Endothelial cell of umbilical vein (primary cell): Measurements from ENCODE around the gene TBCD. TPM values are rescaled to one million over a fixed set of nuclear protein-coding genes. Genes with fewer than 3 reads are reported as not detected.

ENCODE experiments used
- BruUV-seq: library from RNA; stranded (reverse); fragments of 400-500 nt; replicated peaks from 2 replicates; lab custom pipeline; 2021; lab: Mats Ljungman, UMichigan
- CTCF ChIA-PET: fragments of 300-600, 350-600 bp; sonication (Branson Sonifier 250); formaldehyde crosslinking; loops from one replicate; lab custom pipeline; 2021; ENCODE audit warnings: antibody characterized with exemption, inconsistent platforms; lab: Charles Lee
- POLR2A ChIA-PET: fragments of 300-600, 350-600 bp; sonication (Branson Sonifier 250); formaldehyde crosslinking; loops from one replicate; lab custom pipeline; 2021; ENCODE audit warnings: antibody characterized with exemption, inconsistent platforms; lab: Charles Lee
- DNase-seq: peaks from one replicate; pipeline ENCODE4 v3.0.0-alpha.2; 2011; ENCODE audit warnings: low read depth, low spot score
- FAIRE-seq: peaks from 2 replicates; lab custom pipeline; 2011; peaks lifted over from hg19 to GRCh38; lab: Jason Lieb, UNC
- H2AFZ ChIP-seq: 2 replicates; pipeline ENCODE4 v1.6.0; 2012; ENCODE audit warnings: low read depth, low read length, control low read depth, inconsistent platforms
- H3K27ac ChIP-seq: 2 replicates; pipeline ENCODE4 v1.5.1; 2011; ENCODE audit warnings: low read depth, mild to moderate bottlenecking, control low read depth, low read length, moderate library complexity; ENCODE audit not compliant: insufficient read depth
- H3K27me3 ChIP-seq, 2 experiments: 2 replicates each; pipeline versions ENCODE4 v1.6.0 to v1.6.1; 2011; ENCODE audit warnings: low read length in 2 of 2, mixed read lengths in 1 of 2; ENCODE audit not compliant: control insufficient read depth in 2 of 2, insufficient read depth in 2 of 2
- H3K36me3 ChIP-seq, 2 experiments: 2 replicates in 1 of 2; 3 replicates in 1 of 2; pipeline ENCODE4 v1.5.1; 2011; ENCODE audit warnings: low read length in 2 of 2, mild to moderate bottlenecking in 1 of 2, moderate library complexity in 1 of 2; ENCODE audit not compliant: control insufficient read depth in 2 of 2, insufficient read depth in 2 of 2; ENCODE audit errors: extremely low read depth in 1 of 2
- H3K4me1 ChIP-seq: 3 replicates; pipeline ENCODE4 v1.5.1; 2011; ENCODE audit warnings: mild to moderate bottlenecking, low read length; ENCODE audit not compliant: control insufficient read depth, insufficient read depth; ENCODE audit errors: extremely low read depth
- H3K4me2 ChIP-seq: 2 replicates; pipeline ENCODE4 v1.6.1; 2011; ENCODE audit warnings: low read length, control low read depth, mixed read lengths; ENCODE audit not compliant: insufficient read depth
- H3K4me3 ChIP-seq, 3 experiments: fragments of 200-600 bp in 1 of 3; sonication (generic), shearing (Covaris generic) in 1 of 3; replicated peaks in 1 of 3; 2 replicates each; pipeline ENCODE4 v1.5.1; 2011 to 2016; ENCODE audit warnings: control low read depth in 3 of 3, low read length in 3 of 3, mild to moderate bottlenecking in 2 of 3, inconsistent platforms in 1 of 3, low read depth in 1 of 3, moderate library complexity in 1 of 3; ENCODE audit not compliant: insufficient read depth in 1 of 3
- H3K79me2 ChIP-seq: 2 replicates; pipeline ENCODE4 v1.6.0; 2012; ENCODE audit warnings: low read length, inconsistent platforms; ENCODE audit not compliant: control insufficient read depth, insufficient read depth
- H3K9ac ChIP-seq: replicated peaks from 2 replicates; pipeline ENCODE3; 2011; ENCODE audit warnings: low read length, control low read depth; ENCODE audit not compliant: insufficient read depth; ENCODE audit errors: extremely low read depth
- H3K9me1 ChIP-seq: replicated peaks from 3 replicates; pipeline ENCODE4 v1.6.0; 2011; ENCODE audit warnings: mild to moderate bottlenecking, low read length; ENCODE audit not compliant: control insufficient read depth, insufficient read depth; ENCODE audit errors: extremely low read depth
- H3K9me3 ChIP-seq: replicated peaks from 2 replicates; pipeline ENCODE4 v1.5.1; 2012; ENCODE audit warnings: low read length, inconsistent platforms; ENCODE audit not compliant: control insufficient read depth, insufficient read depth
- H4K20me1 ChIP-seq: replicated peaks from 2 replicates; pipeline ENCODE3; 2011; ENCODE audit warnings: mild to moderate bottlenecking, low read length; ENCODE audit not compliant: control insufficient read depth, insufficient read depth; ENCODE audit errors: extremely low read depth
- CTCF ChIP-seq, 2 donors: IDR thresholded peaks; 1 replicate in 1 of 2; 2 replicates in 1 of 2; pipeline ENCODE4 v1.5.1; 2011; ENCODE audit warnings: low read length in 2 of 2, mild to moderate bottlenecking in 2 of 2, moderate library complexity in 2 of 2, control low read depth in 1 of 2, inconsistent platforms in 1 of 2, low read depth in 1 of 2; ENCODE audit not compliant: insufficient read depth in 1 of 2; ENCODE audit errors: extremely low read depth in 1 of 2
- EZH2 ChIP-seq: IDR thresholded peaks from 2 replicates; pipeline ENCODE4 v1.6.1; 2012; ENCODE audit warnings: borderline replicate concordance, low read depth, mild to moderate bottlenecking, moderate library complexity, low read length, inconsistent platforms; ENCODE audit not compliant: severe bottlenecking
- FOS ChIP-seq: IDR thresholded peaks from 2 replicates; pipeline ENCODE4 v1.6.1; 2011; ENCODE audit warnings: mild to moderate bottlenecking, low read length, moderate library complexity, borderline replicate concordance; ENCODE audit not compliant: insufficient read depth
- GATA2 ChIP-seq: IDR thresholded peaks from 2 replicates; pipeline ENCODE4 v1.7.0; 2011; ENCODE audit warnings: low read depth, mild to moderate bottlenecking, moderate library complexity, mixed read lengths, low read length; ENCODE audit not compliant: insufficient read length, insufficient read depth
- JUN ChIP-seq: IDR thresholded peaks from 2 replicates; pipeline ENCODE4 v1.6.1; 2011; ENCODE audit warnings: borderline replicate concordance, low read depth; ENCODE audit not compliant: insufficient read length, insufficient read depth
- MYC ChIP-seq: IDR thresholded peaks from one replicate; pipeline ENCODE4 v1.6.1; 2011; ENCODE audit warnings: mild to moderate bottlenecking, low read depth, low read length
- POLR2A ChIP-seq: IDR thresholded peaks from 2 replicates; pipeline ENCODE4 v1.6.1; 2012; ENCODE audit warnings: low read depth, mild to moderate bottlenecking, control low read depth, low read length
- POLR2AphosphoS5 ChIP-seq: IDR thresholded peaks from 2 replicates; pipeline ENCODE4 v1.6.1; 2012; ENCODE audit warnings: low read depth, mild to moderate bottlenecking, control low read depth, low read length, moderate library complexity; ENCODE audit not compliant: insufficient read depth
- dilution Hi-C: fragments of 300-500 bp; cut with MboI; formaldehyde crosslinking; loops from one replicate; pipeline ENCODE4 v1.15.0; 2019; ENCODE audit warnings: low sequenced_read_pairs; ENCODE audit not compliant: extremely low pct_ligation_motif_present
- intact Hi-C: fragments of 100-400 bp; cut with micrococcal nuclease; formaldehyde crosslinking; loops from one replicate; pipeline ENCODE4 v1.10.0; 2022
- polyA plus RNA-seq, 4 experiments: library from polyadenylated mRNA; depleted of rRNA in 3 of 4; stranded (reverse) in 3 of 4; unstranded in 1 of 4; fragments of >200 nt; gene quantifications; 2 replicates each; pipeline versions ENCODE4 v1.2.1 to v1.2.3, GENCODE V29; 2011 to 2012; ENCODE audit warnings: missing spikeins in 1 of 4
- total RNA-seq: library from RNA; stranded (reverse); gene quantifications from 2 replicates; pipeline ENCODE4 v1.2.3, GENCODE V29; 2021
- TF ChIP-seq, protein P1 (sequence below): IDR thresholded peaks from 2 replicates; pipeline ENCODE4 v1.6.1; 2011; ENCODE audit not compliant: insufficient read depth, insufficient read length

TBCD gene
- total and polyA plus RNA-seq, 2 donors (not counting 3 experiments of a cell fraction or from before 2014, with no cell fraction given): 121 to 145 TPM

- no peaks in the 10 kb centered on the region for H3K36me3 ChIP-seq
- ChIA-PET CTCF (no interaction called here), POLR2A (no interaction called here)
- intact Hi-C loops (no loop called here), dilution Hi-C loops (no loop called here)
- BruUV-seq: no TSS peak
- no peak overlapping the region for H2AFZ ChIP-seq
- peaks cover 5% of the 10 kb centered on the region for H3K4me1 ChIP-seq
- no peak overlapping the region for H3K27ac ChIP-seq
- H4K20me1 ChIP-seq: no peaks in the 10 kb centered on the region
- no peaks in the 10 kb centered on the region for H3K9me1 ChIP-seq
- TF ChIP-seq POLR2AphosphoS5 (no peak), EZH2 (no peak), MYC (no peak), CTCF (IDR thresholded peaks at IDR 0.05; ENCODE audit: extremely low read depth in 1 of 2, insufficient read depth in 1 of 2, low read depth in 1 of 2, low read length in 2 of 2) (no peak), GATA2 (no peak), JUN (no peak), POLR2A (no peak), FOS (no peak)
- TF ChIP-seq, protein P1, sequence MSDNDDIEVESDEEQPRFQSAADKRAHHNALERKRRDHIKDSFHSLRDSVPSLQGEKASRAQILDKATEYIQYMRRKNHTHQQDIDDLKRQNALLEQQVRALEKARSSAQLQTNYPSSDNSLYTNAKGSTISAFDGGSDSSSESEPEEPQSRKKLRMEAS: no peak
- DNase-seq: no peak
- no peaks in the 10 kb centered on the region for H3K27me3 ChIP-seq
- H3K4me2 ChIP-seq: no peak overlapping the region
- no peak overlapping the region for H3K4me3 ChIP-seq
- no peaks in the 10 kb centered on the region for H3K9me3 ChIP-seq
- H3K9ac ChIP-seq: no peak overlapping the region
- peaks cover 26% of the 10 kb centered on the region for H3K79me2 ChIP-seq
- no peak for FAIRE-seq
Observed at GRCh38 chr17:82750241-82750908, 1.5 kb upstream of the TBCD start.
